ENCODE results near the gene TNNT1.

DNA sequence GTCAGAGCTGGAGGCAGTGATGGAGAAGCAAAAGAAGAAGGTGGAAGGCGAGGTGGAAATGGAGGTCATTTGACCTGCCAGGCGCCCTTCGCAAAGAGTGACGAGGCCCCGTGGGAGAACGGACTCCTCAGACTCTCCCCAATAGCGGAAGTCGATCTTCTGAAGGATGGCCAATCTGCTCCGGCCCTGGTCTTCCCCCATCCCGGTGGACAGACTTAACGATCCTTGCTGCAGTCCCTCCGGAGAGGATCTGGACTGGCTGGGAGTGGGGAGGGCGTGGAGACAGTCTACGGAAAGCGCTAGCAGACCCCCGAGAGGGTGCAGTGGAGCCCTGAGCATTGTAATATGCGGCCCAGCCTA, 61.5 kb downstream of the TNNT1 start:
- TF ChIP-seq, protein P1, sequence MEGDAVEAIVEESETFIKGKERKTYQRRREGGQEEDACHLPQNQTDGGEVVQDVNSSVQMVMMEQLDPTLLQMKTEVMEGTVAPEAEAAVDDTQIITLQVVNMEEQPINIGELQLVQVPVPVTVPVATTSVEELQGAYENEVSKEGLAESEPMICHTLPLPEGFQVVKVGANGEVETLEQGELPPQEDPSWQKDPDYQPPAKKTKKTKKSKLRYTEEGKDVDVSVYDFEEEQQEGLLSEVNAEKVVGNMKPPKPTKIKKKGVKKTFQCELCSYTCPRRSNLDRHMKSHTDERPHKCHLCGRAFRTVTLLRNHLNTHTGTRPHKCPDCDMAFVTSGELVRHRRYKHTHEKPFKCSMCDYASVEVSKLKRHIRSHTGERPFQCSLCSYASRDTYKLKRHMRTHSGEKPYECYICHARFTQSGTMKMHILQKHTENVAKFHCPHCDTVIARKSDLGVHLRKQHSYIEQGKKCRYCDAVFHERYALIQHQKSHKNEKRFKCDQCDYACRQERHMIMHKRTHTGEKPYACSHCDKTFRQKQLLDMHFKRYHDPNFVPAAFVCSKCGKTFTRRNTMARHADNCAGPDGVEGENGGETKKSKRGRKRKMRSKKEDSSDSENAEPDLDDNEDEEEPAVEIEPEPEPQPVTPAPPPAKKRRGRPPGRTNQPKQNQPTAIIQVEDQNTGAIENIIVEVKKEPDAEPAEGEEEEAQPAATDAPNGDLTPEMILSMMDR (IDR thresholded peaks at IDR 0.05) = no peak
- TF ChIP-seq POLR2AphosphoS5 (IDR thresholded peaks at IDR 0.05) (no peak), POLR2A (IDR thresholded peaks at IDR 0.05) (no peak), EP300 (IDR thresholded peaks at IDR 0.05) (no peak)

All from upper lobe of left lung (tissue), 4 donors.